Stimulated activated effector memory CD8-positive, alpha-beta T cell treated with anti-CD3 and anti-CD28 coated beads, Interleukin-12 subunit alpha, Interleukin-12 subunit beta, amount 100 ng/mL, for 72 hours (primary cell): ENCODE data around the gene SPRY1.
A peak's percentile ranks its signal among the peaks of the same experiment; 100 is the strongest.

ENCODE experiments used
- ATAC-seq: fragments of 150-1000 bp; cut with Tn5 transposase; 2 replicates; pipeline ENCODE4 v1.10.0; 2021
- DNase-seq, 2 donors: peaks; one replicate each; pipeline ENCODE4 v3.0.0; 2021 to 2022; ENCODE audit warnings: low spot score in 2 of 2
- H3K27ac Mint-ChIP-seq: one replicate; pipeline ENCODE4 v1.8.0; 2022; ENCODE audit warnings: mild to moderate bottlenecking, mixed read lengths
- H3K36me3 Mint-ChIP-seq: one replicate; pipeline ENCODE4 v1.8.0; 2022; ENCODE audit warnings: mild to moderate bottlenecking, mixed read lengths
- H3K4me1 Mint-ChIP-seq: one replicate; pipeline ENCODE4 v1.8.0; 2022; ENCODE audit warnings: mixed read lengths
- H3K4me3 Mint-ChIP-seq: one replicate; pipeline ENCODE4 v1.8.0; 2022; ENCODE audit warnings: mild to moderate bottlenecking, mixed read lengths
- H3K9me3 Mint-ChIP-seq: one replicate; pipeline ENCODE4 v1.8.0; 2022; ENCODE audit warnings: mixed read lengths

SPRY1 gene

DNA sequence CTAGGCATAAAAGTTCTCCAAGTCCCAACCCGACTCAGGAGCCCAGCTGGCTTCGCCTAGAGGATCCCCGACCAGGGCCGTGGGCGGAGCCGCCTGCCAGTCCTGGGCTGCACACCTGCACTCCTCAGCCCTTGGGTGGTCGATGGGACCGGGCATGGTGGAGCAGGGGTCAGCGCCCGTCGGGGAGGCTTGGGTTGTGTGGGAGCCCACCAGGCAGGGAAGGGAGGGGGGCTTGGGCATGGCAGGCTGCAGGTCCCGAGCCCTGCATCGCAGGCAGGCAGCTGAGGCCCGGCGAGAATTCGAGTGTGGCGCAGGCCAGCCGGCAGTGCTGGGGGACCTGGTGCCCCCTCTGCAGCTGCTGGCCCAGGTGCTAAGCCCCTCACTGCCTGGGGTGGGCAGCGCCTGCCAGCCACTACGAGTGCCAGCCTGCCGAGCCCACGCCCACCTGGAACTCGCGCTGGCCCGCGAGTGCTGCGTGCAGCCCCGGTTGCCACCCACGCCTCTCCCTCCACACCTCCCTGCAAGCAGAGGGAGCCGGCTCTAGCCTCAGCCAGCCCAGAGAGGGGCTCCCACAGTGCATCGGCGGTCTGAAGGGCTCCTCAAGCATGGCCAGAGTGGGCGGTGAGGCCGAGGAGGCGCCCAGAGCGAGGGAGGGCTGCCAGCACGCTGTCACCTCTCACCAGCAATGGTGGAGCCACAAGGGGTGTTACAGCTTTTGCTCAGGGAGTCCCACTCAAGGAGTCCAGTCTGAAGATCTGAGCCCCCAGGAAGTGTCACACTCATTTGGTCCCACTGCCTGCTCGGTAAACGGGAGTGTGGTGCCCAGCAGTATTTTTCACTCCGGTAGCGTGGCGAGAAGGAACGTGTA is 38.9 kb downstream of the SPRY1 start:
- DNase-seq (no peak), ATAC-seq (no peak)
- H3K27ac Mint-ChIP-seq = no peak overlapping the region
- no peaks in the 10 kb centered on the region for H3K9me3 Mint-ChIP-seq
- no peak overlapping the region for H3K4me3 Mint-ChIP-seq
- no peaks in the 10 kb centered on the region for H3K4me1 Mint-ChIP-seq
- H3K36me3 Mint-ChIP-seq = no peaks in the 10 kb centered on the region

DNA sequence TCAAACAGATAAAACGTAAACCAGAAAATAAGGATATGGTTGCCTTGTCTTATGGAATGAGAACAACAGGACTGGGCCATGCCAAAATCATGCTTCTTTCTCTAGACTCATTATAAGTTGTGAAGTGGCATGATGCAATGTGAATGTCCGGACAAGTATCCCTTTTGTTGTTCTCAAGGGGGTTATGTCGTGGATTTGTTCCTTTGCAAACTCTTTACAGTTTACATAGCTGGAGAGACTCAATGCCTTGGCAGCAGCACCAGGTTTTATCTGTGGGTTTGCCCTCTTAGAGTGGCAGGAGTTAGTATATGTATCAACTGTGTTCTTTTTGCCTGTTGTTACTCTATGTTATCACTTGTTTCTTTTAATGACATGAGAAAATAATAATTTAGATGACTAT is 41.4 kb downstream of the SPRY1 start:
- H3K4me1 Mint-ChIP-seq = peaks cover under 1% of the 10 kb centered on the region
- no peak overlapping the region for H3K4me3 Mint-ChIP-seq
- no peaks in the 10 kb centered on the region for H3K36me3 Mint-ChIP-seq
- ATAC-seq (no peak), DNase-seq (no peak)
- H3K27ac Mint-ChIP-seq = no peak overlapping the region
- H3K9me3 Mint-ChIP-seq = no peaks in the 10 kb centered on the region

DNA sequence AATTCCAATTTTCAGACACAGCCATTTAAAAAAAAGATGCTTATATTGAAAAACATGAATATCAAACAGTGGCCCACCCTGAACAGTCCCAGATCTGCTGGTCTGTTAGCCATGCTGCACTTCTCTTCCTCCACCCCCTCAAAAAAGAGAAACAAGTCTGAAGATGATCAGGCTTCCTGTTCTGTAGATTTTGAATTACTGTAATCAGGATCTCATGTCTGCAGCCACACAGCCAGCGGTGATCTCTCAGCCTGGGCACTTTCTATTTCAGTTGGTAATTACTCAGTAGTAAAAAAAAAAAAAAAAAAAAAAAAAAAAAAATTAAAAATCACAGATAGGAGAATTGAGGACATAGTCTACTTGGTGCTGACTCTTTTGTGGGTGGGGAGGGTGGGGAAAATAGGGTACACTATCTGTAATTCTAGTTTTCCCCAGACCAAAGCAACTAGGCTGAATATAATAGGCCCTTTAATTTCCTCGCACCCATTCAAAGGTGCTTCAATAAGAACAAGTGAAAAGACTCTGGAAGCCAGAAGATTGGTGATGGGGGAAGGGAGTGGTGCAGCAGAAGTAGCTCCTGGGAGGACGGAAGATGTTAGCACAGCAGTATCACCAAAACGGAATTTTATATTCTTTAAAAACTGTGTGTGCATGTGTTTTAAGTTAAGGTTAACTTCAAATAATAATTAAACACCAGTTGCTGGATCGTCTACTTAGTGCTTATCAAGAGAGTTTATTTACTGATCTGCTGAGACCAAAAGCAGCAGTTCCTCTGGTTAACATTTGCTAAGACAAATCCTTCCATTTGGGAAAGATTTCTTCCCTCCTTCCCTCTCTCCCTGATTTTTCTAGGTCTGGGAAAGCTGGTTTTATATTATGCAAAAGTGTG is 47.0 kb downstream of the SPRY1 start:
- H3K36me3 Mint-ChIP-seq = no peaks in the 10 kb centered on the region
- H3K27ac Mint-ChIP-seq = peak overlapping the region; percentile 54
- ATAC-seq (peak; percentile 94), DNase-seq (no peak)
- peak overlapping the region; percentile 66 for H3K4me3 Mint-ChIP-seq
- no peaks in the 10 kb centered on the region for H3K9me3 Mint-ChIP-seq
- peaks cover 16% of the 10 kb centered on the region for H3K4me1 Mint-ChIP-seq

DNA sequence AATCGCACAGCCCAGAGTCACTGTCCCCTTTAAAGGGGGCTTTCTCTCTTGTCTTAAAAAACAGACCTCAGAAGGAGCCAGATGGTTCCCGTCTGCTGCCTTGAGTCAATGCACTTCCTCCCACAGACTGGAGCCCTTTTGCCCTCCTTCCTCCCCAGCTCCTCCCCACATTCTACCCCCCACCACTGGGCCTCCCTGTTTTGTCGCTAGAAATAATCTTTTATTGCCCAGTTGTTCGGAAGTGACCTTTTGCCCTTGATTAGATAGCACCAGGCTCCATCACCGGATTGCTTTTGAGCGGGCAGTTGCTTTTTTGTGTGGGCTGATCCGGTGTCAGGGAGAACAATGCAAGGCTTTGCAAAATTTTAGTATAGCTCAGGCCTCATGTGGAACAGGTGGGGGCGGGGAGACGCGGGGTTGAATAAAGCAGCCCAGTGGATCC is 47.7 kb downstream of the SPRY1 start:
- H3K4me1 Mint-ChIP-seq = peaks cover 20% of the 10 kb centered on the region
- H3K36me3 Mint-ChIP-seq = no peaks in the 10 kb centered on the region
- ATAC-seq = peak; percentile 79
- H3K4me3 Mint-ChIP-seq = peak overlapping the region; percentile 66
- no peaks in the 10 kb centered on the region for H3K9me3 Mint-ChIP-seq
- peak in 1 of 2 donors; percentile 64 for DNase-seq
- H3K27ac Mint-ChIP-seq = peak overlapping the region; percentile 54

DNA sequence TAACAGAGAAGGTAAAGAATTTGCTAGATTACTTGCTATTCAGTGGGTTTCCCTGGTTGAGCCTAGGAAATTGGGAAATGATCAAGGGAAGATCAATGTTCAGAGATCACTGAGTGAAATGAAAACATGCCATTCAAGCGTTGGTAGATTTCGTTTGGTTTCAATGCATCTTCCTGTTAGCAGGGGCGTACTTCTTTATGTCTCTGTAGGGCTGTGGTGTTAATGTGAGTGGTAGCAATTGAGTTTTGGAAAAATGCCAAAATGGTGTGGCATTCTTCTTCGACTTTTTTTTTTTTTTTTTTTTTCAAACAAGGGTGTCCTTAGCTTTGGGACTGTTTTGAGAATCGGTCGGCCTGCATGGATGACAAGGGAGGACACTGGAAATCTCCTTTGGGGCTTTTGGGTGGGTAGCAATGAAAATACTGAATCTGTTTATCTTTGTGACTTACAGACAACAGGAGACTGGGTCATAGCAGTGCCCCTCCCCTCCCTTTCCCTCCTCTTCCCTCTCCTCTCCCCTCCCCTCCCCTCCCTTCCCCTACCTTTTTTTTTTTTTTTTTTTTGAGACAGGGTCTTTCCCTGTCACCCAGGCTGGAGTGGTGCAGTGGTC is 50.4 kb downstream of the SPRY1 start:
- Mint-ChIP-seq H3K4me3 (no peak overlapping the region), H3K4me1 (peaks cover 30% of the 10 kb centered on the region), H3K9me3 (no peaks in the 10 kb centered on the region), H3K36me3 (no peaks in the 10 kb centered on the region), H3K27ac (no peak overlapping the region)
- DNase-seq (no peak), ATAC-seq (no peak)

DNA sequence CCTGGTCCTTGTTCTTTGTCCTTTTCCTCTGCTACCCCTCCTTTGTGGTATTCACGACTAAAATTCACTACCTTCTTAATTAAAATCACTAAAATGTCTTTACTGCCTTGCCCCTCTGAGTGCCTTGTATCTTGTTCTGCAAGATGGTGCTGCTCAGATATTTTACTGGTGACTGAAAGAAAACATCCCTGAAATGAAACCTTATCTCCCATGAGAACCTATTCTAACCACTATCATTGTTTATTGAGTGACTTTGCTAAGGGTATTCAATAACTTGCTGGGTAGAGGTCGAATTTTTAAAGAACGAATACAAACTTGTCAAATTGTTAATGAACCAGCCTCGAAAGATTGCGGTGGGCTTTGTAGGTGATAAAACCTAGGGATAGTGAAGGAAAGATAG is 52.8 kb downstream of the SPRY1 start:
- peaks cover 23% of the 10 kb centered on the region for H3K4me1 Mint-ChIP-seq
- H3K36me3 Mint-ChIP-seq = no peaks in the 10 kb centered on the region
- H3K27ac Mint-ChIP-seq = no peak overlapping the region
- H3K9me3 Mint-ChIP-seq = no peaks in the 10 kb centered on the region
- DNase-seq = no peak
- ATAC-seq = no peak
- no peak overlapping the region for H3K4me3 Mint-ChIP-seq

DNA sequence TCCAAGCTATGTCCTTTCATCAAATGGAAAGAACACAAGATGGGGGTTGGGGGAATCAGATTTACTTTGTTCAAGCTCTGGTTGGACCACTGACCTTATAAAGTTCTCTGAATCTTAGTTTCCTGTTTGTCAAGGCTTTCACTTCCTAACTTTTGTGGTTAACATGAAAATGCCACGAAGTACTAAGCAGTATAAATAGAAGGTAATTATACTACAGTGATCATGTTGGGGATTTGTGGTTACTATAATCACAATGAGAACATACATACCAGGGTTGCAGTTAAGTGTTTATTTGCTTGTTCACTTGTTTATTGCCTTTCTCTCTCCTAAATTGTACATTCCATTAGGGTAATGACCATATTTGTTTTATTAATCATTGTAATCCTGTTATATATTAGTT is 53.2 kb downstream of the SPRY1 start:
- ATAC-seq (peak; percentile 73), DNase-seq (no peak)
- Mint-ChIP-seq H3K4me3 (no peak overlapping the region), H3K27ac (no peak overlapping the region), H3K4me1 (peaks cover 20% of the 10 kb centered on the region), H3K36me3 (no peaks in the 10 kb centered on the region), H3K9me3 (no peaks in the 10 kb centered on the region)

DNA sequence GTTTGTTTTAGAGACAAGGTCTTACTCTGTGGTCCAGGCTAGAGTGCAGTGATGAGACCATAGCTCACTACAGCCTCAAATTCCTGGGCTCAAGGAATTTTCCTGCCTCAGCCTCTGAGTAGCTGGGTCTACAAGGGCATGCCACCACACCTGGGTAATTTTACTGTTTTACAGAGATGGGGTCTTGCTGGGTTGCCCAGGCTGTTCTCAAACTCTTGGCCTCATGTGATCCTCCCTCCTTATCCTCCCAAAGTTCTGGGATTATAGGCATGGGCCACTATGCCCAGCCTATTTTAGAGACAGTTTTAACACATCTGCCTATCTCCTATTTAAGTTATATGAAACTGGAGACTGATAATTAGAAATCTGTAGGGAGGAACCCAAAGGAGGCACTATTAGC is 53.8 kb downstream of the SPRY1 start:
- H3K36me3 Mint-ChIP-seq = no peaks in the 10 kb centered on the region
- no peak for DNase-seq
- ATAC-seq = no peak
- H3K4me3 Mint-ChIP-seq = no peak overlapping the region
- H3K9me3 Mint-ChIP-seq = no peaks in the 10 kb centered on the region
- H3K27ac Mint-ChIP-seq = no peak overlapping the region
- peaks cover 20% of the 10 kb centered on the region for H3K4me1 Mint-ChIP-seq

DNA sequence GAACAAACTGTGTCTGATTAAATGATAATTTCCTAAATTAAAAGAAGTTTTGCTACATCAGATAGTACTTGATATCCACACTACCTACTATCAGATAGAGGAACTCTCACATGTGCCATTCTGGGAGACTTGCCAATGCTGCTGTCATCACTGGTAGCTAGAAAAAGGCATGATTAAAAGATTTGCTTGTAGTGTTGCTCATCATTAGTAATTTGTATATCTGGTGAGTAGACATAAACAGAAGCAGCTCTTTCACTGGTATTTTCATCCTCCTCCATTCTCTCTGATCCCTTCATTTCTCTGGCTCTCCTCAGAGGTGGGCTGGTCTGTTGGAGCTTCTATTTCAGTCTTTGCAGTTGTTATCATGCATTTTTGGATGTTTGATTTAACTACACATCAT is 56.0 kb downstream of the SPRY1 start:
- Mint-ChIP-seq H3K27ac (no peak overlapping the region), H3K4me1 (peaks cover 20% of the 10 kb centered on the region), H3K36me3 (no peaks in the 10 kb centered on the region), H3K9me3 (no peaks in the 10 kb centered on the region), H3K4me3 (no peak overlapping the region)
- peak; percentile 66 for ATAC-seq
- DNase-seq = no peak

DNA sequence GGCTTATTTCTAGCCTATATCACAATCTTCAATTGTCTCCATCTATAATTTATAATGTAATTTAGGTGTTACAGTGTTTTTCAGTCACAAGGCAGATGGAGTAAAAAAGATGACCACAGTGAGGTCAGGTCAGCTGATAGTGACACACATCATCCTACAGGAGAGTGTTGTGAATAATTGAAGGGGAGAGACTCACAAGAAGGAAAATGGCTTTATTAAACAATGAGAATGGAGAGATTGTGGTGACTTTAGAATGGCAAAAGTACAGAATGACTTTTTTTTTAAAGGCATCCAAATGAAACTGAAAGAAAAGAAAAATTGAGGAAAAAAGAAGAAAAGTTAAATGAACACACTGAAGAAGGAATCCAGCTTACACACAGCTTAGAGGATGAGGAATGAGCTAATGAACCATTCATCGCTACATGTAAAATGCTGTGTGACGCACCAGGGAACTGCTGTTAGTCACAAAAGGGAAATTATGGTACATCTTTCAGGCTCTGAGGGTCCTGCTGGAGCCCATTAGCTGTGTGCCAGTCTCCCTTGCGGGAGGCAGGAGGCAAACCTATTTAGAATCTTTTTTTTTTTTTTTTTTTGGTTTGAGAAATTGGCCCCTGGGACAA is 56.6 kb downstream of the SPRY1 start:
- ATAC-seq (peak; percentile 65), DNase-seq (no peak)
- H3K4me3 Mint-ChIP-seq = no peak overlapping the region
- H3K36me3 Mint-ChIP-seq = no peaks in the 10 kb centered on the region
- H3K27ac Mint-ChIP-seq = no peak overlapping the region
- H3K4me1 Mint-ChIP-seq = peaks cover 20% of the 10 kb centered on the region
- H3K9me3 Mint-ChIP-seq = no peaks in the 10 kb centered on the region
